Activated T-cell treated with anti-CD3 and anti-CD28 coated beads, Interleukin-2, amount 50 U/mL, for 1 hour (primary cell): ENCODE data around the gene KRT86.
"Not testable (repeated sequence)": the region's sequence is repeated elsewhere in the genome, so short reads cannot be mapped to it uniquely, and the experiment has no call there.

ENCODE experiments used
- DNase-seq: peaks from one replicate; pipeline ENCODE4 v3.0.0-alpha.2; 2020

Gene KRT86

DNA sequence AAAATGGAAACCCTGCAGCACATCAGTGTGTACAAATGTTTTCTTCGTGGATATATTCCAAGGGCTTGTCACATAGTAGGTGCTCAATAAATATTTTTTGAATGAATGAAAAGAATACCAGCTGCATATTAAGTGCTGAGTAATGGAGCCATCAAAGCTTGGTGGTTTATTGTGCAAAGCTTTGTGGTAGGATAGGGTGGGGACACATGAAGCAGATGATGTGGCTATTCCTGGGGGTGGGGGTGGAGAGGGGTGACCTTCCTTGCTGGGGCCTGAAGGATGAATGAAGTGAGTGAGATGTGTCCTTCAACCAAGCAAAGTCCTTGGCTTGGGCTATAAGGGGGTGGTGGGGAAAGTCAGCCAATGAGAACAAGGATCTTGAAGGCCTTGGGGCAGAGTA, 21.2 kb downstream of the KRT86 start:
- DNase-seq: no peak

- no peak for DNase-seq
Observed at GRCh38 chr12:52296572-52297215, 22.2 kb downstream of the KRT86 start.

DNA sequence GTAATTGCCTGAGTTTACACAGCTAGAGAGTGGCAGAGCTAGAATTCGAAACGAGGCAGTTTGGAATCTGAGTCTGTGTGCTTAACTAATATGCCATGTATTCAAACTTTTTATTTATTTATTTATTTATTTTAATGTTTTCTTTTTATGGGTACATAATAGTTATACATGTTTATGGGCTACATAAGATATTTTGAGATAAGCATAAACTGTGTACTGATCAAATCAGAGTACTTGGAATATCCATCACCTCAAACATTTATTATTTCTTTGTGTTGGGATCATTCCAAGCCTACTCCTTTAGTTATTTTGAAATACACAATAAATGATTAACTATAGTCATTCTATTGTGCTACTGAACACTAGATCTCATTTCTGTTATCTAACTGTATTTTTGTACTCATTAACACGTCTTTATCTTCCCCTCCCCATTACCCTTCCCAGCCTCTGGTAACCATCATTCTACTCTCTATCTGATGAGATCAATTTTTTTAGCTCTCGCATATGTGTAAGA, 24.3 kb downstream of the KRT86 start:
- no peak for DNase-seq

GRCh38 chr12:52300796-52301691, 26.6 kb downstream of the KRT86 start:
- no peak for DNase-seq

GRCh38 chr12:52301721-52302120, 27.3 kb downstream of the KRT86 start:
- not testable (repeated sequence) for DNase-seq

DNA sequence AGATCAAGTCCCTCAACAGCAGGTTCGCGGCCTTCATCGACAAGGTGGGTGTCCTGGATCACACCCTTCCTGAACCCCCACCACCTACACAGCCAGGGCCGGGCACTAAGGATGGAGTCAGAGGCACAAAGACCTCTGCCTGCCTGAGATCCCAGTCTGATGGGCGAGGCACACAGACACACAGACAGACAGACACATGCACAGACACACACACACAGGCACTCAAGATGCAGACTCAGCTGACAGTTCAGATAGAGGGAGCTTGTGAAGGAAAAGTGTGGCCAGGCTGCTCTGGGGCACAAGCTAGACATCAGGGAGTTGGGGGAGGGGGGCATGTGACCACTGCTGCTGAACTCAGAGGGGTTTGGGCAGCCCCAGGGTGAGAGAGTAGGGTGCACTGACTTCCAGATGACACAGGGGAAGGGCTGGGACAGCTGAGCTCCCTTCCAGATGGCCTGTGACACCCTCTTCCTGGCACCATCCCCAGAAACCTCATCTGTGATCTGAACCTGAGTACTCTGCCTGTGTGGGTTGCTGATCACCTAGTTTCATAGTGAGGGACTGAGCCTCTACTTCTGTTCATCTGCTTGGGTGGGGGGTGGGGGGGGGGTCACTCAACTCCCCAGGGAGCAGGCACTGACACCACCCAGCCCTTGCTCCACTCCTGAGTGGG, 27.9 kb downstream of the KRT86 start:
- DNase-seq: not testable (repeated sequence)

DNA sequence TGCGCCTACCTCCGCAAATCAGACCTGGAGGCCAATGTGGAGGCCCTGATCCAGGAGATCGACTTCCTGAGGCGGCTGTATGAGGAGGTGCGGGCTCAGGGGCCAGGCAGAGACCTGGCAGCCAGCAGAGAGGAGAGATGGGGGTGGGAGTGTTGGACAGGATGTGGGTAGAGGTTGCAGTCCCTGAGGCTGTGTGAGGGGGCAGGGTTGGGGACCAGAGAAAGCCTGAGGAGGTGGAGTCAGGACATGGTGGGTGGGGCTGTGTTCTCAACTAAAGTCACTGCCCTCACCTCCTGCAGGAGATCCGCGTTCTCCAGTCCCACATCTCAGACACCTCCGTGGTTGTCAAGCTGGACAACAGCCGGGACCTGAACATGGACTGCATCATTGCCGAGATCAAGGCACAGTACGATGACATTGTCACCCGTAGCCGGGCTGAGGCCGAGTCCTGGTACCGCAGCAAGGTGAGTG, 30.5 kb downstream of the KRT86 start:
- not testable (repeated sequence) for DNase-seq

- no peak for DNase-seq
Observed at GRCh38 chr12:52305921-52306705, 31.7 kb downstream of the KRT86 start.

- DNase-seq: no peak
Observed at GRCh38 chr12:52306731-52307130, 32.3 kb downstream of the KRT86 start.

GRCh38 chr12:52307836-52308805, 33.7 kb downstream of the KRT86 start:
- DNase-seq: peak; percentile 32

GRCh38 chr12:52308806-52309425, 34.5 kb downstream of the KRT86 start:
- DNase-seq: no peak

- no peak for DNase-seq
Observed at GRCh38 chr12:52310622-52311284, 36.3 kb downstream of the KRT86 start.

- DNase-seq: no peak
Observed at GRCh38 chr12:52311285-52311648, 36.8 kb downstream of the KRT86 start.

- no peak for DNase-seq
Observed at GRCh38 chr12:52312086-52312485, 37.6 kb downstream of the KRT86 start.

- no peak for DNase-seq
Observed at GRCh38 chr12:52313461-52313860, 39.0 kb downstream of the KRT86 start.

GRCh38 chr12:52313926-52314325, 39.5 kb downstream of the KRT86 start:
- no peak for DNase-seq

DNA sequence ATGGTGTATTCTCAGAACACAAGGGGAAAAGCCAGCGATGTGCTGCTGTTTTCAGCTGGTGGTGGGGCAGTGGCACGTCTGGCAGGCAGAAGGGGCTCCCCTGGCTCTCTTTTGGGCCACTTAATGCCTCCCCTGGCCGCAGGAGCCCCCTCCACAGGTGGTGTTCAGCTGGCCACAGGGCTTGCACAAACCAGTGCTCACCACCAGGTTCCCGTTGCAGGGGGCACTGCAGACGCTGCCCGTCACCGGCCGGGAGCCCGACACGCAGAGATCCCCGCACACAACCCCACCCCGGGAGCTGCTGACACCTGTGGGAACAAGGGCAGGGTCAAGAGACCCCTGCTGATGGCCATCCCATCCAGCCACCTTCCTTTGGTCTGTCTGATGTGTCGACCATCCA, 40.1 kb downstream of the KRT86 start:
- no peak for DNase-seq

GRCh38 chr12:52315721-52316120, 41.3 kb downstream of the KRT86 start:
- DNase-seq: peak; percentile 31

GRCh38 chr12:52316290-52316689, 41.8 kb downstream of the KRT86 start:
- DNase-seq: no peak

- DNase-seq: no peak
Observed at GRCh38 chr12:52316701-52317100, 42.3 kb downstream of the KRT86 start.
